SH-SY5Y (cell line): Measurements from ENCODE around the gene KLHL22.

Experiments
- GATA2 ChIP-seq: IDR thresholded peaks from 2 replicates; pipeline ENCODE4 v1.6.1; 2011; ENCODE audit warnings: mild to moderate bottlenecking, low read depth, low read length
- GATA3 ChIP-seq: IDR thresholded peaks from 2 replicates; pipeline ENCODE4 v1.6.1; 2011; ENCODE audit warnings: low read depth, mild to moderate bottlenecking, low read length, moderate library complexity

DNA sequence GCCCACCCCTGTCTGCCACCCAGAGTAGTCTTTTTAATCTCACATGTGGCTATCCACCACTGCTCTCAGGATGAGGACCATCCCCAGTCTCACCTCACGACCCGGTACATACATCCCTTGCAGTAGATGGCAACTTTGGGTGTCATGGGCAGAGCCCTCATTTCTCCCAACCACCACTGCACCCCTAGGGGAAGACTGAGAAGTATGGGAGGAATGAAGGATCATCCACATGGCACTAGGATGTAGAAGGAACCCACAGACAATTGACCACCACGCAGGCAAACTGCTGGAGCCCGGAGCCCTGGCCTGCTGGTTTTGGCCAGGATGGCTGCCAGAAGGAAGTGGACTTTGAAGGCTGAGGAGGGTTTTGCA, 56.1 kb downstream of the KLHL22 start:
- TF ChIP-seq GATA3 (no peak), GATA2 (no peak)
